Measurements from ENCODE around the gene DUOXA2. TPM values are rescaled to one million over a fixed set of nuclear protein-coding genes. Genes with fewer than 3 reads are reported as not detected.

DUOXA2 gene
- total and polyA plus RNA-seq, 2 of the 4 experiments (the other 2 are of a cell fraction), result not detected

DNA sequence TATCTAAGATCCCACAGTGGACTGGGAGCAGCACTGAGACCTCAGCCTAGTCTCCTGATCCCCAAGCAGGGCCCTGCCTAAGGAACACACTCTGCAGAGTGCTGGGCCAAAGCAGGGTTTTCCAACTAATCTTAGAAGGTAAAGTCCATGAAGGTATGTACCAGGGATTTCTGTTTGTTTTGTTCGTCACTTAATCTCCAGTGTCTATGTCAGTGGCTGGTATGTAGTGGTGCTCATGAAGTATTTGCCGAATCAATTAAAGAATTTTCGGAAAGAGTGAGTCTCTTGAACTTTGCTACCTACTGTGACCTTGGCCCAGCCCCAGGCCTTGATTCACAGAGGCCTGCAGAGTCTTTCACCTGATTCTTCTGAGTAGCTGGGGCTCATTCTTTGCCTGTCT, 17.4 kb downstream of the DUOXA2 start:
- no peak overlapping the region for H2BK15ac ChIP-seq (ENCODE audit: low read depth, low read length)
- H4K91ac ChIP-seq (ENCODE audit: insufficient read depth, low read depth, low read length), result no peak overlapping the region
- H3K4me2 ChIP-seq (ENCODE audit: low read depth, low read length), result no peak overlapping the region
- intact Hi-C loops (cut with micrococcal nuclease) (no loop called here), dilution Hi-C loops (cut with HindIII; ENCODE audit: low sequenced_read_pairs, unreplicated experiment) (no loop called here), in situ Hi-C loops (cut with MboI; ENCODE audit: low sequenced_read_pairs) (no loop called here)
- no peak overlapping the region for H2AK9ac ChIP-seq (replicated peaks; ENCODE audit: low read depth, low read length, poor library complexity)
- H3K56ac ChIP-seq (ENCODE audit: extremely low read depth, insufficient read depth, low read length), result no peak overlapping the region
- no peak overlapping the region for H3K23ac ChIP-seq (ENCODE audit: low read depth, low read length)
- ATAC-seq (ENCODE audit: low read depth), result no peak
- no peaks in the 10 kb centered on the region; the same call in 1 of the 2 replicates for H3K4me1 ChIP-seq (ENCODE audit: control insufficient read depth, insufficient read depth, low read length)
- ChIA-PET POLR2A (ENCODE audit: unreplicated experiment) (no interaction called here), CTCF (no interaction called here)
- H3K4me3 ChIP-seq (ENCODE audit: insufficient read depth, low read depth, low read length), result no peak overlapping the region
- H3K27ac ChIP-seq (ENCODE audit: insufficient read depth, low read length), result no peak overlapping the region
- H3K4ac ChIP-seq (ENCODE audit: low read depth, low read length), result no peak overlapping the region
- H2AFZ ChIP-seq (replicated peaks; ENCODE audit: low read length, poor library complexity), result no peak overlapping the region
- H3K27me3 ChIP-seq (ENCODE audit: control insufficient read depth, insufficient read depth, low read length), result peaks cover 82% of the 10 kb centered on the region
- no peak overlapping the region for H2AK5ac ChIP-seq (ENCODE audit: low read depth, low read length)
- no peaks in the 10 kb centered on the region for H4K20me1 ChIP-seq (ENCODE audit: insufficient read depth, low read length)
- H3K18ac ChIP-seq (ENCODE audit: low read depth, low read length), result no peak overlapping the region
- no peak overlapping the region for H3K14ac ChIP-seq (replicated peaks; ENCODE audit: low read depth, low read length)
- no peaks in the 10 kb centered on the region for H3K36me3 ChIP-seq (ENCODE audit: control insufficient read depth, insufficient read depth, low read length)
- H2BK5ac ChIP-seq (ENCODE audit: low read depth, low read length, poor library complexity, severe bottlenecking), result no peak overlapping the region
- no peak for DNase-seq
- H4K5ac ChIP-seq (ENCODE audit: low read depth, low read length), result no peak overlapping the region
- WGBS, 2 experiments (ENCODE audit: extremely low coverage in 2 of 2, insufficient read length in 1 of 2), result 100% methylated on average over 1 of the region's 3 CpGs; no CpG with 5 or more reads in 1 of the 2 experiments
- H2BK120ac ChIP-seq (ENCODE audit: low read depth, low read length), result no peak overlapping the region
- no peak overlapping the region for H4K8ac ChIP-seq (ENCODE audit: low read depth in 2 of 2, low read length in 2 of 2)
- TF ChIP-seq CEBPB (IDR thresholded peaks at IDR 0.05; ENCODE audit: low read depth, low read length) (no peak), BHLHE40 (IDR thresholded peaks at IDR 0.05; ENCODE audit: low read depth, low read length) (no peak), RAD21 (IDR thresholded peaks at IDR 0.05; ENCODE audit: low read length) (no peak), RCOR1 (IDR thresholded peaks at IDR 0.05; ENCODE audit: insufficient replicate concordance, low read length) (no peak), FOS (IDR thresholded peaks at IDR 0.05; ENCODE audit: low read depth, low read length) (no peak), MAFK (IDR thresholded peaks at IDR 0.05; ENCODE audit: low read depth, low read length) (no peak)
- TF ChIP-seq, protein P1, sequence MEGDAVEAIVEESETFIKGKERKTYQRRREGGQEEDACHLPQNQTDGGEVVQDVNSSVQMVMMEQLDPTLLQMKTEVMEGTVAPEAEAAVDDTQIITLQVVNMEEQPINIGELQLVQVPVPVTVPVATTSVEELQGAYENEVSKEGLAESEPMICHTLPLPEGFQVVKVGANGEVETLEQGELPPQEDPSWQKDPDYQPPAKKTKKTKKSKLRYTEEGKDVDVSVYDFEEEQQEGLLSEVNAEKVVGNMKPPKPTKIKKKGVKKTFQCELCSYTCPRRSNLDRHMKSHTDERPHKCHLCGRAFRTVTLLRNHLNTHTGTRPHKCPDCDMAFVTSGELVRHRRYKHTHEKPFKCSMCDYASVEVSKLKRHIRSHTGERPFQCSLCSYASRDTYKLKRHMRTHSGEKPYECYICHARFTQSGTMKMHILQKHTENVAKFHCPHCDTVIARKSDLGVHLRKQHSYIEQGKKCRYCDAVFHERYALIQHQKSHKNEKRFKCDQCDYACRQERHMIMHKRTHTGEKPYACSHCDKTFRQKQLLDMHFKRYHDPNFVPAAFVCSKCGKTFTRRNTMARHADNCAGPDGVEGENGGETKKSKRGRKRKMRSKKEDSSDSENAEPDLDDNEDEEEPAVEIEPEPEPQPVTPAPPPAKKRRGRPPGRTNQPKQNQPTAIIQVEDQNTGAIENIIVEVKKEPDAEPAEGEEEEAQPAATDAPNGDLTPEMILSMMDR (conservative IDR thresholded peaks at IDR 0.05; ENCODE audit: low read depth, low read length), result no peak
- TF ChIP-seq, protein P2, sequence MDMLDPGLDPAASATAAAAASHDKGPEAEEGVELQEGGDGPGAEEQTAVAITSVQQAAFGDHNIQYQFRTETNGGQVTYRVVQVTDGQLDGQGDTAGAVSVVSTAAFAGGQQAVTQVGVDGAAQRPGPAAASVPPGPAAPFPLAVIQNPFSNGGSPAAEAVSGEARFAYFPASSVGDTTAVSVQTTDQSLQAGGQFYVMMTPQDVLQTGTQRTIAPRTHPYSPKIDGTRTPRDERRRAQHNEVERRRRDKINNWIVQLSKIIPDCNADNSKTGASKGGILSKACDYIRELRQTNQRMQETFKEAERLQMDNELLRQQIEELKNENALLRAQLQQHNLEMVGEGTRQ (IDR thresholded peaks at IDR 0.05; ENCODE audit: low read depth, low read length), result no peak
- H2BK20ac ChIP-seq (ENCODE audit: low read depth, low read length), result no peak overlapping the region
- no peak overlapping the region for H3K9ac ChIP-seq (ENCODE audit: low read depth, low read length)
- no peaks in the 10 kb centered on the region for H3K9me1 ChIP-seq (ENCODE audit: insufficient read depth, low read length)
- BruUV-seq (replicated peaks), result no TSS peak
- H3K79me1 ChIP-seq (ENCODE audit: low read depth in 1 of 2, low read length in 2 of 2), result no peaks in the 10 kb centered on the region
- H3K9me3 ChIP-seq (ENCODE audit: control insufficient read depth, insufficient read depth, low read length), result peaks cover 3% of the 10 kb centered on the region; the same call in 1 of the 2 replicates
